AG09319 (cell line): ENCODE results near the gene MAGEA10.
"Not testable (repeated sequence)": the region's sequence is repeated elsewhere in the genome, so short reads cannot be mapped to it uniquely, and the experiment has no call there.

Experiments used
- DNase-seq: peaks from one replicate; pipeline ENCODE4 v3.0.0-alpha.2; 2010; ENCODE audit warnings: low read depth; ENCODE audit errors: extremely low read depth
- CTCF ChIP-seq: IDR thresholded peaks from 2 replicates; pipeline ENCODE4 v1.5.1; 2011; ENCODE audit warnings: low read depth, mild to moderate bottlenecking, inconsistent platforms, low read length, moderate library complexity

The MAGEA10 gene

DNA sequence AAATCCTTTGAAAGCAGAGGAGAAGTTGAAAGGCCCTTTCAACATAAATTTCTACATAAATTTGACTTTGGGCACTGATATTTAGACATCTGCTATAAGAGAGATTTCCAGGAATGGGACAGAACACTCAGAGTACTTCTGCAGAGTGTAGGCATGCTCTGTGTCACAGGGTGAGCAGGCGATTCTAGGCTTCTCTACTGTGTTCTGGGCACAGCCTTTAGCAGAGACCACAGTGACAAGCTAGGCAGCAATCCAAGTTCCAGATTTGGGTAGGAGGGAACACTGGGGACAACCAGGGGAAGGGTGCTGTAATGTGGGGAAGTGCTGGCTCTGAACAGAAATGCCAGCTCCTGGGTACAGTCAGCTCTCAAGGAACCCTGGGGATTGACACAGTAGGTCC lies 6.9 kb downstream of the MAGEA10 start:
- no peak for TF ChIP-seq CTCF
- no peak for DNase-seq

DNA sequence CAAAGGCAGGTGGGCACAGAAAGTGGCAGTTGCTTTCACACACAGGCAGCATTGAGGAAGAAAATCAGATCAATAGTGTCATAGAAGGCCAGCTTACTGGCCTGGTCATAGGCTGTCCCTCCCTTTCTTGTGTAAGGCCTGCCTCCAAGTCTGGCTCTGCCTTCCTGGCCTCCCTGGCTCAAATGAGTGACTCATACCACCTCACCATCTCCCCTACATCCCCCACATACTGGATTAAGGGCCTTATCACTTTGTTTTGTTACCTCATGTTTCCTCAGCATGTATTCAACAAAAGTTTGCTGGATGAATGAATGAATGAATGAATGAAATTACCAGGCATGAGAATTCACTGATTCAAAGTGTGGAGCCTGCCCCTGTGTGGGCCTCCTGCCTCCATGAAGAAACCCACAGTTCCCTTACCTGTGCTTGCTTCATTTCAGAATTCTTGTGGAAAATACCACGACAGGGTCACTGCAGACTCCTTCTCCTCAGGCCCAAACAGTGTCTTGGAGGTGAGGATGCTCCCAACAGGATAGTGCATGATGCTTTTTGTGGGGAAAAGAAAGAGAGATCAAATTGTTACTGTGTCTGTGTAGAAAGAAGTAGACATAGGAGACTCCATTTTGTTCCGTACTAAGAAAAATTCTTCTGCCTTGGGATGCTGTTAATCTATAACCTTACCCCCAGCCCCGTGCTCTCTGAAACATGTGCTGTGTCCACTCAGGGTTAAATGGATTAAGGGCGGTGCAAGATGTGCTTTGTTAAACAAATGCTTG lies 9.1 kb downstream of the MAGEA10 start:
- DNase-seq = not testable (repeated sequence)

DNA sequence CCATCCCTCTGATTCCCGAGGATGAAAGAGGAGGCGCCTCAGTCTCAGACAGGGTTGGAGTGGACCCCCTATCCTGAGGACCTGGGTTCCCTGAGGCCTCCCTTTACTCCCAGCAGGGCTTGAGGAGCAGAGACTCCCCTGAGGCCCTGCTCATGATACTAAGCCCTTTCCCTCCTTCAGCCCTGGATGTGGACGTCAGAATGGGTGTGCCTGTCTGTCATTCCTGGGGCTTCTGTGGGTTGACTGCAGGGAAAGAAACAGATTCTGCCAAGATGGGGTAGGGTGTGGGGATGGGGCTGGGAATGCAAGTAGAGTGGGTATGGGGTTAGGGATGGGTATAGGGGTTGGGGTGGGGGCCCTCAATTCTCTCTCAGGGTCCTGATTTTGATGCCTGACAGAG lies 21.1 kb downstream of the MAGEA10 start:
- no peak for DNase-seq
- no peak for TF ChIP-seq CTCF

- no peak for TF ChIP-seq CTCF
- DNase-seq = no peak
These were observed 29.9 kb downstream of the MAGEA10 start for GRCh38 chrX:152108527-152108926.

- no peak for TF ChIP-seq CTCF
- DNase-seq = no peak
These were observed 34.5 kb downstream of the MAGEA10 start for GRCh38 chrX:152103866-152104265.

GRCh38 chrX:152086141-152086540 lies 52.2 kb downstream of the MAGEA10 start:
- DNase-seq = no peak
- no peak for TF ChIP-seq CTCF
